HL-60 (cell line): Measurements from ENCODE around the gene TANGO2.

Experiments
- DNase-seq, 2 experiments: peaks; one replicate each; pipeline ENCODE4 v3.0.0-alpha.2; 2010 to 2020; ENCODE audit warnings: low read depth in 1 of 2, low spot score in 1 of 2
- H3K27ac ChIP-seq: fragments of 250-450 bp; sonication (Bioruptor Pico); replicated peaks from 2 replicates; pipeline ENCODE4 v1.5.1; 2020; ENCODE audit warnings: mild to moderate bottlenecking, moderate library complexity
- H3K27me3 ChIP-seq: fragments of 250-450 bp; sonication (Bioruptor Pico); 2 replicates; pipeline ENCODE4 v1.5.1; 2021; ENCODE audit warnings: mild to moderate bottlenecking, moderate library complexity; ENCODE audit not compliant: insufficient read depth, poor library complexity, severe bottlenecking
- H3K4me3 ChIP-seq: replicated peaks from 2 replicates; pipeline ENCODE4 v1.5.1; 2011; ENCODE audit warnings: mild to moderate bottlenecking, control low read depth, low read length; ENCODE audit not compliant: insufficient read depth
- GABPA ChIP-seq: IDR thresholded peaks from 2 replicates; pipeline ENCODE4 v1.6.1; 2012; ENCODE audit warnings: low read depth
- POLR2AphosphoS5 ChIP-seq: IDR thresholded peaks from 2 replicates; pipeline ENCODE4 v1.6.1; 2012; ENCODE audit warnings: low read depth
- SPI1 ChIP-seq: IDR thresholded peaks from 2 replicates; pipeline ENCODE4 v1.6.1; 2012; ENCODE audit warnings: low read depth, mild to moderate bottlenecking, borderline replicate concordance
- TF ChIP-seq, protein P1 (sequence below): IDR thresholded peaks from one replicate; pipeline ENCODE4 v1.5.1; 2011; ENCODE audit warnings: low read length, control low read depth, inconsistent platforms; ENCODE audit not compliant: insufficient read depth
- TF ChIP-seq, protein P2 (sequence below): IDR thresholded peaks from 2 replicates; pipeline ENCODE4 v1.6.1; 2012; ENCODE audit warnings: low read depth; ENCODE audit not compliant: insufficient replicate concordance

The TANGO2 gene

DNA sequence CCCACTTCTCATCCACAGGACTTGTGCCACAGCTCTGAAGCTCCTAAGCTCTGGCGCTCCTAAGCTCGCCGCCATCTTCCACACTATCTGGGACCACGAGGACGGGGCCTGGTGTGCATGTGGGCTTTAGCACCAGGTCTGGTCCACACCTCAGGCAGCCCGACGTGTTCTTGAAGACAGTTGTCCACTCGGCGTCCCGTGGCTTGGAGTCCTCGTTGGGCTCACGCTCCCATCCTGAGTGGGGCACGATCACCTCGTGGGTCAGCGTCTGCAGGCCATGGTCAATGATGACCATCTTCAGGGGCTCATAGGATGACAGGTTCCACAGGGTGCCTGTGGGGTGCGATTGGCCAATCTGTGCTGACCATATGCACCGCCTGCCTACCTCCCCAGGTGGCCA is 42.2 kb upstream of the TANGO2 start:
- no peak overlapping the region for H3K27ac ChIP-seq
- no peak overlapping the region for H3K4me3 ChIP-seq
- no peaks in the 10 kb centered on the region for H3K27me3 ChIP-seq
- TF ChIP-seq POLR2AphosphoS5: no peak
- no peak for TF ChIP-seq SPI1
- TF ChIP-seq, protein P1, sequence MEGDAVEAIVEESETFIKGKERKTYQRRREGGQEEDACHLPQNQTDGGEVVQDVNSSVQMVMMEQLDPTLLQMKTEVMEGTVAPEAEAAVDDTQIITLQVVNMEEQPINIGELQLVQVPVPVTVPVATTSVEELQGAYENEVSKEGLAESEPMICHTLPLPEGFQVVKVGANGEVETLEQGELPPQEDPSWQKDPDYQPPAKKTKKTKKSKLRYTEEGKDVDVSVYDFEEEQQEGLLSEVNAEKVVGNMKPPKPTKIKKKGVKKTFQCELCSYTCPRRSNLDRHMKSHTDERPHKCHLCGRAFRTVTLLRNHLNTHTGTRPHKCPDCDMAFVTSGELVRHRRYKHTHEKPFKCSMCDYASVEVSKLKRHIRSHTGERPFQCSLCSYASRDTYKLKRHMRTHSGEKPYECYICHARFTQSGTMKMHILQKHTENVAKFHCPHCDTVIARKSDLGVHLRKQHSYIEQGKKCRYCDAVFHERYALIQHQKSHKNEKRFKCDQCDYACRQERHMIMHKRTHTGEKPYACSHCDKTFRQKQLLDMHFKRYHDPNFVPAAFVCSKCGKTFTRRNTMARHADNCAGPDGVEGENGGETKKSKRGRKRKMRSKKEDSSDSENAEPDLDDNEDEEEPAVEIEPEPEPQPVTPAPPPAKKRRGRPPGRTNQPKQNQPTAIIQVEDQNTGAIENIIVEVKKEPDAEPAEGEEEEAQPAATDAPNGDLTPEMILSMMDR: no peak
- no peak for DNase-seq

DNA sequence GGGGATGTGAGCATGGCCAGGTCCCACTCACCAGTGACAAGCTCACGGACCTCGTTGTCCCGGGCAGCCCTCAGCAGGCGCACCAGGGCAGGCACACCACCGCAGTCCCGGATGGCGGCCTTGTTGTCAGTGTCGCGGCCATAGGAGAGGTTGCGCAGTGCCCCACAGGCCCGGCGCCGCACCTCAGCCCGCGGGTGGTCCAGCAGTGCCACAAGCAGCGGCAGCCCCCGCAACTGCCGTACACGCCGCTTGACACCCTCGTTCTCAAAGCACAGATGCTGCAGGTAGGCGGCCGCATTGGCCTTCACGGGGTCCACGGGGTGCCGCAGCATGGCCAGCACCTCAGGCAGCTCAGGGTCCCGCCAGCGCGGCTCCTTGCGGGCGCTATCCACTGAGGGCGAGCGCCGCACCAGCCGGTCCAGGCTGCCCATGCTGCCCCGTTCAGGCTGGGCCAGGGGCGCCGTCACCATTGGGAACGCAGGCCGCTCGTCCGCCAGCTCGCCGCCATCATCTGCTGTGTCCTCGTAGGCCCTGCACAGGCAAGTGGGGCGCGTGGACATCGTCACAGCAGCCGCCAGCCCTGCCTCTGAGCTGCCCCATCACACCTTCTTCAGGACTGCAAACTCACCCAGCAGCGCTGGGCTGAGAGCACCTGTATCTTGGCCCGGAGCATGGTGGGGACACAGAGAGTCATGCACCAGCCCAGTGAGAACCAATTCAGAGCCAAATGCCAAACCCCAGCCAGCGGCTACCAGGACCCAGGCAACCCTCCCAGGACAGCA is 41.0 kb upstream of the TANGO2 start:
- no peak overlapping the region for H3K4me3 ChIP-seq
- no peak overlapping the region for H3K27ac ChIP-seq
- no peak for DNase-seq
- TF ChIP-seq, protein P2, sequence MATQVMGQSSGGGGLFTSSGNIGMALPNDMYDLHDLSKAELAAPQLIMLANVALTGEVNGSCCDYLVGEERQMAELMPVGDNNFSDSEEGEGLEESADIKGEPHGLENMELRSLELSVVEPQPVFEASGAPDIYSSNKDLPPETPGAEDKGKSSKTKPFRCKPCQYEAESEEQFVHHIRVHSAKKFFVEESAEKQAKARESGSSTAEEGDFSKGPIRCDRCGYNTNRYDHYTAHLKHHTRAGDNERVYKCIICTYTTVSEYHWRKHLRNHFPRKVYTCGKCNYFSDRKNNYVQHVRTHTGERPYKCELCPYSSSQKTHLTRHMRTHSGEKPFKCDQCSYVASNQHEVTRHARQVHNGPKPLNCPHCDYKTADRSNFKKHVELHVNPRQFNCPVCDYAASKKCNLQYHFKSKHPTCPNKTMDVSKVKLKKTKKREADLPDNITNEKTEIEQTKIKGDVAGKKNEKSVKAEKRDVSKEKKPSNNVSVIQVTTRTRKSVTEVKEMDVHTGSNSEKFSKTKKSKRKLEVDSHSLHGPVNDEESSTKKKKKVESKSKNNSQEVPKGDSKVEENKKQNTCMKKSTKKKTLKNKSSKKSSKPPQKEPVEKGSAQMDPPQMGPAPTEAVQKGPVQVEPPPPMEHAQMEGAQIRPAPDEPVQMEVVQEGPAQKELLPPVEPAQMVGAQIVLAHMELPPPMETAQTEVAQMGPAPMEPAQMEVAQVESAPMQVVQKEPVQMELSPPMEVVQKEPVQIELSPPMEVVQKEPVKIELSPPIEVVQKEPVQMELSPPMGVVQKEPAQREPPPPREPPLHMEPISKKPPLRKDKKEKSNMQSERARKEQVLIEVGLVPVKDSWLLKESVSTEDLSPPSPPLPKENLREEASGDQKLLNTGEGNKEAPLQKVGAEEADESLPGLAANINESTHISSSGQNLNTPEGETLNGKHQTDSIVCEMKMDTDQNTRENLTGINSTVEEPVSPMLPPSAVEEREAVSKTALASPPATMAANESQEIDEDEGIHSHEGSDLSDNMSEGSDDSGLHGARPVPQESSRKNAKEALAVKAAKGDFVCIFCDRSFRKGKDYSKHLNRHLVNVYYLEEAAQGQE: no peak
- TF ChIP-seq SPI1 (no peak), POLR2AphosphoS5 (no peak), GABPA (no peak)
- TF ChIP-seq, protein P1: no peak
- no peaks in the 10 kb centered on the region for H3K27me3 ChIP-seq

DNA sequence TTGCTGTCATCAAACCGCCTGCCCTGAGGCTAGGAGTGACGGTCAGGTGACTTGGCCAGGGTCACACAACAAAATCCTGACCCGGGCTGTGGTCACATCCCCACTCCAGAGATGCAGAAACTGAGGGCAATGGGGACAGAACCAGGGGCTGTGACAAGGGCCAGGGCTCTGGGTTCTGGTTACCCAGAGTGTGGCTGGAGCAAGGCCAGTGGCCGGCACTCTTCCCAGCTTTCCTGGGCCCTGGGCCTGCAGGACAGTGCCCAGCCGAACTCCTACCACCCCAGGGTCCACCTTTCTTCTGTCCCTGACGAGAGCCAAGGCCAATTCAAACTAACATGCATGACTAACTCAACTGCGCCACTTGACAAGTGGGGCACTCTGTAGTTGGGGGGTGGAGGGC is 40.1 kb upstream of the TANGO2 start:
- TF ChIP-seq, protein P1: no peak
- no peak for TF ChIP-seq GABPA
- TF ChIP-seq, protein P2: no peak
- TF ChIP-seq SPI1: no peak
- no peak for TF ChIP-seq POLR2AphosphoS5
- DNase-seq: no peak
- H3K27me3 ChIP-seq: no peaks in the 10 kb centered on the region
- no peak overlapping the region for H3K4me3 ChIP-seq
- no peak overlapping the region for H3K27ac ChIP-seq
